Endothelial cell (in vitro differentiated cells): ENCODE results near the gene DPRX. TPM values are rescaled to one million over a fixed set of nuclear protein-coding genes. Genes with fewer than 3 reads are reported as not detected.

Experiments used
- DNase-seq: peaks from one replicate; pipeline ENCODE4 v3.0.0; 2021; ENCODE audit warnings: low spot score
- H3K27ac Mint-ChIP-seq: one replicate; pipeline ENCODE4 v1.8.0; 2021; ENCODE audit warnings: mixed read lengths, inconsistent platforms; ENCODE audit not compliant: unreplicated experiment
- H3K27me3 Mint-ChIP-seq: one replicate; pipeline ENCODE4 v1.8.0; 2021; ENCODE audit warnings: mild to moderate bottlenecking, moderate library complexity, mixed read lengths, inconsistent platforms; ENCODE audit not compliant: unreplicated experiment
- H3K36me3 Mint-ChIP-seq: one replicate; pipeline ENCODE4 v1.8.0; 2021; ENCODE audit warnings: mild to moderate bottlenecking, low read depth, mixed read lengths, inconsistent platforms; ENCODE audit not compliant: unreplicated experiment
- H3K4me1 Mint-ChIP-seq: one replicate; pipeline ENCODE4 v1.8.0; 2021; ENCODE audit warnings: mild to moderate bottlenecking, mixed read lengths, inconsistent platforms; ENCODE audit not compliant: unreplicated experiment
- H3K4me3 Mint-ChIP-seq: one replicate; pipeline ENCODE4 v1.8.0; 2021; ENCODE audit warnings: mild to moderate bottlenecking, mixed read lengths, inconsistent platforms; ENCODE audit not compliant: unreplicated experiment
- H3K9me3 Mint-ChIP-seq: one replicate; pipeline ENCODE4 v1.8.0; 2021; ENCODE audit warnings: mixed read lengths, inconsistent platforms; ENCODE audit not compliant: unreplicated experiment
- CTCF ChIP-seq: fragments of 200-600 bp; sonication (generic); IDR thresholded peaks from one replicate; pipeline ENCODE4 v1.5.0; 2021; ENCODE audit warnings: antibody characterized with exemption; ENCODE audit not compliant: unreplicated experiment
- total RNA-seq: library from RNA; stranded (reverse); fragmentation: NEBNext Ultra II Directional; extraction: Animal tissue kit (Norgen Biotek cat#: 25700); gene quantifications from one replicate; pipeline ENCODE4 v1.2.1, GENCODE V29; 2021; ENCODE audit not compliant: unreplicated experiment

The DPRX gene
- total RNA-seq, 1 donor from 2014 or later = not detected

- TF ChIP-seq CTCF = no peak
- H3K27me3 Mint-ChIP-seq = peaks cover 3% of the 10 kb centered on the region
- H3K4me1 Mint-ChIP-seq = no peaks in the 10 kb centered on the region
- H3K36me3 Mint-ChIP-seq = no peaks in the 10 kb centered on the region
- no peak overlapping the region for H3K27ac Mint-ChIP-seq
- H3K4me3 Mint-ChIP-seq = no peak overlapping the region
- no peaks in the 10 kb centered on the region for H3K9me3 Mint-ChIP-seq
- DNase-seq = no peak
These were observed 23.4 kb upstream of the DPRX start for GRCh38 chr19:53608381-53608780.

- DNase-seq = no peak
- H3K27ac Mint-ChIP-seq = no peak overlapping the region
- no peaks in the 10 kb centered on the region for H3K4me1 Mint-ChIP-seq
- no peak overlapping the region for H3K4me3 Mint-ChIP-seq
- no peaks in the 10 kb centered on the region for H3K27me3 Mint-ChIP-seq
- no peaks in the 10 kb centered on the region for H3K36me3 Mint-ChIP-seq
- H3K9me3 Mint-ChIP-seq = no peaks in the 10 kb centered on the region
- no peak for TF ChIP-seq CTCF
These were observed 18.9 kb upstream of the DPRX start for GRCh38 chr19:53612762-53613526.

GRCh38 chr19:53621885-53622740 is 9.7 kb upstream of the DPRX start:
- no peaks in the 10 kb centered on the region for H3K9me3 Mint-ChIP-seq
- TF ChIP-seq CTCF = no peak
- DNase-seq = no peak
- H3K27me3 Mint-ChIP-seq = no peaks in the 10 kb centered on the region
- peak overlapping the region; percentile 96 for H3K27ac Mint-ChIP-seq
- peaks cover 3% of the 10 kb centered on the region for H3K36me3 Mint-ChIP-seq
- no peak overlapping the region for H3K4me3 Mint-ChIP-seq
- H3K4me1 Mint-ChIP-seq = peaks cover 23% of the 10 kb centered on the region

GRCh38 chr19:53624771-53625545 is 6.8 kb upstream of the DPRX start:
- no peaks in the 10 kb centered on the region for H3K27me3 Mint-ChIP-seq
- no peak overlapping the region for H3K4me3 Mint-ChIP-seq

More at GRCh38 chr19:53624771-53625545, 6.8 kb upstream of the DPRX start:
- Mint-ChIP-seq H3K4me1 (peaks cover 23% of the 10 kb centered on the region), H3K27ac (peak overlapping the region; percentile 88), H3K36me3 (peaks cover 3% of the 10 kb centered on the region), H3K9me3 (no peaks in the 10 kb centered on the region)
- no peak for DNase-seq
- no peak for TF ChIP-seq CTCF
